Activated T-cell treated with anti-CD3 and anti-CD28 coated beads for 48 hours (primary cell): ENCODE measurements around the gene RIPOR3.
"Not testable (repeated sequence)": the region's sequence is repeated elsewhere in the genome, so short reads cannot be mapped to it uniquely, and the experiment has no call there.

ENCODE experiments used
- DNase-seq: peaks from one replicate; pipeline ENCODE4 v3.0.0-alpha.2; 2020; ENCODE audit warnings: low read depth

RIPOR3 gene

DNA sequence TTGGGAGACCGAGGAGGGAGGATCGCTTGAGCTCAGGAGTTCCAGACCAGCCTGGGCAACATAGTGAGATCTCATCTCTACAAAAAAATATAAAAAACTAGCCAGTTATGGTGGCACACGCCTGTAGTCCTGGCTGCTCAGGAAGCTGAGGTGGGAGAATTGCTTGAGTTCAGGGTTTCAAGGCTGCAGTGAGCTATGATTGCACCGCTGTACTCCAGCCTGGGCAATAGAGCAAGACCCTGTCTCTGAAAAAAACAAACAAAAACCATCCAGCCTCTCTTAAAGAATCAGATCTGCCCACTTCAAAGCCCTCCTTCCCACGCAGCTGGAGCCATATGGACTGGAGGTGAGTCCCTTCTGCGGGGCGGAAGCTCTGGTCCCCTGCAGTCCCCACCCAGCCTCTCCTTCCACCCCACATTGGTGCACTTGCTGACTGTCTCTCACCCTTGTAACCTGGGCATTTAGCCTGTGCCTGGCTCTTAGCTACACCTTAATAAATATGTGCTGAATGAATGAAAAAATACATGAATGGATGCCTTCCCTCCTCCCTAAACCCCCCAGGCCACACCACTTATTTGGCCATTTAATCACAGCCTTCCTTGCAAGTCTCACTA lies 32.9 kb upstream of the RIPOR3 start:
- no peak for DNase-seq

DNA sequence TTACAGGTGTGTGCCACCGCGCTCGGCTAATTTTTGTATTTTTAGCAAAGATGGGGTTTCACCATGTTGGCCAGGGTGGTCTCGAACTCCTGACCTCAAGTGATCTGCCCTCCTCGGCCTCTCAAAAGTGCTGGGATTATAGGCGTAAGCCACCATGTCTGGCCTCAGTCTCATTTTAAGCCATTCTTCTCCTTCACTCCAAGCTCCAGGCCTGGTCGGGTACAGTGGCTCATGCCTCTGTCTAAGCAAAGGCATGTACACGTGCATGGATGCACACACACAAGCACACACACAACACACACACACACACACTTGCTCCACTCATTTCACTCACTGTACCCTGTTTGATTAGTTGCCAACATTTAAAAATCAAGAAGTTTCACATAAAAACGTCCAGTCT lies 32.3 kb upstream of the RIPOR3 start:
- no peak for DNase-seq

DNA sequence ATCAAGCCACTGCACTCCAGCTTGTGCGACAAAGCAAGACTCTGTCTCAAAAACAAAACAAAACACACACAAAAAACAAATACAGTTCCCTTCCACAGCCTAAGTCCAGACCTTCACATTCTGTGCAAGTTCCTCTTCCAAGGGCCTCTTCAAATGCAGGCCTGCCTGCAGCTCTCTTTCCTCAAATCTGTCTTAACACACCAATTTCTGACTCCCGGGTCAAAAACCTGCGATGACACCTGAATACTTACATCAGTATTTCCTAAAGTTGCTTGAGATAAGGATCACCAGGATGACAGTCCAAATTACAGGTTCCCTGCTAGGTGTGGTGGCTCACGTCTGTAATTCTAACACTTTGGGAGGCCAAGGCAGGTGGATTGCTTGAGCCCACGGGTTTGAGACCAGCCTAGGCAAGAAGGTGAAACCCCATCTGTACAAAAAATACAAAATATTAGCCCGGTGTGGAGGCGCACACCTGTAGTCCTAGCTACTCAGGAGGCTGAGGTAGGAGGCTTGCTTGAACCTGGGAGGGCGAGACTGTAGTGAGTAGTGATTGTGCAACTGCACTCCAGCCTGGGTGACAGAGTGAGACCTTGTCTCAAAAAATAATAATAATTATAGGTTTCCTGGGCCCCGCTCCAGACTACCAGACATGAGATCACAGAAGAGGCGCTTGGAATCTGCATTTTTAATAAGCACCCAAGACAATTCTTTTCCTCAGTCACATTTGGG lies 31.2 kb upstream of the RIPOR3 start:
- DNase-seq: no peak

DNA sequence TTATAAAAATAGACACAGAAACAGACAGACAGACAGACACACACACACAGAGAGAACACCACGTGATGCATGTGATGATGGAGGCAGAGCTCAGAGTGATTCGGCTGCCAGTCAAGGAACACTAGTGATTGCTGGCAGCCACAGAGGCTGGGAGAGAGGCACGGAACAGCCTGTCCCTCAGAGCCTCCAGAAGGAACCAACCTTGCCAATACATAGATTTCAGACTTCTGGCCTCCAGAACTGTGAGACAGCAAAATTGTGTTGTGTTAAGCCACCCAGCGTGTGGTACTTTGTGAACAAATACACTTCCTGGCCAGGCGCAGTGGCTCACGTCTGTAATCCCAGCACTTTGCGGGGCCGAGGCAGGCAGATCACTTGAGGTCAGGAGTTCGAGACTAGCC lies 30.5 kb upstream of the RIPOR3 start:
- DNase-seq: no peak

DNA sequence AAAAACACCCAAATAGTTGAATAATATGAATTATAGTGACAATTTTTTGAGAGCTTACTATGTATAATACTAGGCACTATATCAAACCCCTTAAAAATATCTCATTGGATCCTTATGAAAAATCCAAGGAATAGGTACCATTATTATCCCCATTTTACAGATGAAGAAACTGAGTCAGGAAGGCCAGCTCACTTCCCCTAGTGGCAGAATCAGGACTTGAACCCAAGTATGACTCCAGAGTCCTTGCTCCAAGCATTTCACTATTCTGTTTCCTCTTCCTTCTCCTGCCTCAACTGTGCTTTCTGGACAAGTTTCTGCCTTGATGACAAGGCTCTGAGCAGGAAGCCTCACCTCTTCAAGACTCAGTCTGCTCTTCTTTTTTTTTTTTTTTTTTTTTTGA lies 29.2 kb upstream of the RIPOR3 start:
- DNase-seq: no peak

DNA sequence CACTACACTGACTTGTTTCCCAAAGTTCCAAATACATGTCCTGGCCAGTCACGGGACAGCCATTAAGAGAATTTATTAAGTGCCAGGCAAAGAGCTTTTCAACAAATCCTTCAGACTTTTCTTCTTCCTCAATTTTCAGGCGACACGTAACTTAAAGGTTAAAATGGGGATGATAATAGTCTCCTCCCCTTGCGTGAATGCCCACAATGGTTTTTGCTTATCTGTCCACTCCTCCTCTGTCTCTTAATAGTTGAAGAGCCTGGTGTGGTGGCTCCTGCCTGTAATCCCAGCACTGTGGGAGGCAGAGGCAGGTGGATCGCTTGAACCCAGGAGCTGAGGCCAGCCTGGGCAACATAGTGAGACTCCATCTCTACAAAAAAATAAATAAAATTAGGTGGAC lies 28.7 kb upstream of the RIPOR3 start:
- DNase-seq: no peak

DNA sequence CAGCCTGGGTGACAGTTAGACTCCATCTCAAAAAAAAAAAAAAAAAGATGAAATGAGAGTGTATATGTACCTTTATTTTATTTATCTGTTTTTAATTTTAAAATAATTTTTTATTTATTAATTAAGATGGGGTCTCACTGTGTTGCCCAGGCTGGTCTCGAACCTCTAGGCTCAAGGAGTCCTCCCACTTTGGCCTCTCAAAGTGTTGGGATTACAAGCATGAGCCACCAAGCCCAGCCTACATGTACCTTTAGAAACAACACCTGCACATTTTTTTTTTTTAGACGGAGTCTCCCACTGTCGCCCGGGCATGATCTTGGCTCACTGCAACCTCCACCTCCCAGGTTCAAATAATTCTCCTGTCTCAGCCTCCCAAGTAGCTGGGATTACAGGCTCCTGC lies 28.0 kb upstream of the RIPOR3 start:
- DNase-seq: no peak

DNA sequence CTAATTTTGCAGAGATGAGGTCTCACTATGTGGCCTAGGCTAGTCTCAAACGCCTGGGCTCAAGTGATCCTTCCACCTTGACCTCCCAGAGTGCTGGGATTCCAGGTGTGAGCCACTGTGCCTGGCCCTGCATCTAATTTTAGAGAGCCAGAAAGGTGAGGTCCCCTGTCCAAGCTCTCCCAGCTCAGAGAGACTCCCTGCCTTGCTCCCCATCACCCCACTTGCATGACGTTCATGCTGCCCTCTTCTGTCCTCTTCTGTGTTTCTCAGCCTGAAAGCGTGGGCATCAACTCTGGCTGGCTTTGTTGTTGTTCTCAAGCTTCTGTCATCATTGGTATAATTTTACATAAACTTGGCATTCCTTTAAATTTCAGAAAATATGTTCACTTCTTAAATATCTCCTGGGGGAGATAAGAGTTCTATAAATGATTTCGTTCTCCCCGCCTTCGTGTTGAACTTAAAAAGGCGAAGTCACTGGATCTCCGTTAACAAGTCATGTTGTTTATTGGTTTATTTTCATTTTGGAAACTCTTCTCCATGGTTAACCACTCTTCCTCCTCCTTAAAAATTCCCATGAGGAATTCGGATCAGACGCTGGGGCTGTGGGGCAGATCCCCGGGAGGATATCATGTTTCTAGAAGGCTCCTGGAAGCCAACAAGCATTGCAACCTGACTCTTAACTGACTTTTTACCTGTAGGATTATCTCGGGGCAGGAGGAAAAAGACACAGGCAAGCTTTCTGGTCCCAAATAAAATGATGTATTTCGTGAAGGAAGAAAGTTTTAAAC lies 26.8 kb upstream of the RIPOR3 start:
- no peak for DNase-seq

DNA sequence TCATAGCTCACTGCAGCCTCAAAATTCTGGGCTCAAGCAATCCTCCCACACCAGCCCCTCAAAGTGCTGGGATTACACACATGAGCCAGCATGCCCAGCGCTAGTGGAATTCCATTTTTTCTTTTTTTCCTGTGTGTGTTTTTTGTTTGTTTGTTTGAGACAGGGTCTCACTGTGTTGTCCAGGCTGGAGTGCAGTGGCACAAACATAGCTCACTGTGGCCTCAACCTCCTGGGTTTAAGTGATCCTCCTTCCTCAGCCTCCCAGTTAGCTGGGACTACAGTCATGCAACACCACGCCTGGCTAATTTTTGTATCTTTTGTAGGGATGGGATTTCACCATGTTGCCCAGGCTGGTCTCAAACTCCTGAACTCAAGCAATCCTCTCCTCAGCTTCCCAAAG lies 26.0 kb upstream of the RIPOR3 start:
- DNase-seq: no peak

DNA sequence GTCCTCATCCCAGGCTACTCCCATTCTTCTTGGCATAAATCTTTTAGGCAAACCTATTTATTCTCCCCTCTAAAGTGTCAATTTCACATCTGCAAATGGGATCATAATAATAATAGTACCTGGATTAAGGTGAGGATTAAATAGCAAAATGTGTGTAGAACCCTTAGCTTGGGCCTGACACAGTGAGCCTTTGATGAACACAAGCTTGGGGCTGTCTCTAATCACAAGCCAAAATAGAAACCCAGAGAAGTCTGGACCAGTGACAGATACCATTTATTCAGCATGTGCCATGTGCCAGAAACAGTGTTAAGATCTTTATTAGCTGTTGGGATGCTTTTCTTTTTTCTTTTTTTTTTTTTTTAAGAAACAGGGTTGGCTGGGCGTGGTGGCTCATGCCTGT lies 25.2 kb upstream of the RIPOR3 start:
- no peak for DNase-seq

DNA sequence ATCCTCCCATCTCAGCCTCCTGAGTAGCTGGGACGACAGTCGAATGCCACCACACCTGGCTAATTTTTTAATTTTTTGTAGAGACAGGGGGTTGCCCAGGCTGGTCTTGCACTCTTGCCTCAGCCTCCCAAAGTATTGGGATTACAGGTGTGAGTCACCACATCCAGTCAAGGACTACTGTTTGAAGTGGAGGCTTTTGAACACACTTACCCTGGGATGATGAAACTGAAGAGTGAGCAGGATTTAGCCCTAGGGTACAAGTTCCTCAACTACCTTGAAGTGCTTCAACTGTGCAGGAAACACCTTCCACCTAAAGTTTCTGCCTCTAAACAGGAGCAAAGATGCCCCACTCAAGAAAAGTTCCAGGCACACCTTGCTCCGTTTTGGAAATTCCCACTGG lies 24.4 kb upstream of the RIPOR3 start:
- DNase-seq: no peak

DNA sequence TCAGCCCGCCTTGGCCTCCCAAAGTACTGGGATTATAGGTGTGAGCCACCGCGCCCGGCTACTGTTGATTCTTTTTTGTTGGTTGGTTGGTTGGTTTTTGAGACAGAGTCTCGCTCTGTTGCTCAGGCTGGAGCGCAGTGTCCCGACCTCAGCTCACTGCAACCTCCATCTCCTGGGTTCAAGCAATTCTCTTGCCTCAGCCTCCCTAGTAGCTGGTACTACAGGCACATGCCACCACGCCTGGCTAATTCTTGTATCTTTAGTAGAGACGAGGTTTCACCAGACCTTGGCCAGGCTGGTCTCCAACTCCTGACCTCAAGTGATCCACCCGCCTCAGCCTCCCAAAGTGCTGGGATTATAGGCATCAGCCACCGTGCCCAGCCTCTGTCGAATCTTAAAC lies 23.1 kb upstream of the RIPOR3 start:
- DNase-seq: not testable (repeated sequence)

DNA sequence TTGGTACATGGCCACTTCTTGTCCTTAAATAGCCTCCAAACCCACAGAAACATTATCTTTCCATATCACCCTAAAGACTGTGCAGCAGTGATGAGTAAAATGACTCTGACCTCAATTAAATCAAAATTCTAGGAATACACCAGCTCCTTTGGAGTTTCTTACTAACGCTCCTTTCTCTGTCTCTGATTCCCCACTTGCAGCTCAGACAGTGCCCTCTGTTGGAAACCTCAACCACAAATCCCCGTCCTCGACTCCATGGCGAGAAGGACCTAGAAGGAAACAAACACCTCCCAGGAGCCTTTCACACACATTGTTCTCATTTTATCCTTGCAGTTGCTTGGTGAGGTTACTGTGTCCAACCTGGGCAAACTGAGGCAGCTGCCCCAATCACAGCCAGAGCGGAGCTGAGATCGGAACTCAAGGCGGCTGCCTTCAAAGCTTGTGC lies 22.3 kb upstream of the RIPOR3 start:
- no peak for DNase-seq

DNA sequence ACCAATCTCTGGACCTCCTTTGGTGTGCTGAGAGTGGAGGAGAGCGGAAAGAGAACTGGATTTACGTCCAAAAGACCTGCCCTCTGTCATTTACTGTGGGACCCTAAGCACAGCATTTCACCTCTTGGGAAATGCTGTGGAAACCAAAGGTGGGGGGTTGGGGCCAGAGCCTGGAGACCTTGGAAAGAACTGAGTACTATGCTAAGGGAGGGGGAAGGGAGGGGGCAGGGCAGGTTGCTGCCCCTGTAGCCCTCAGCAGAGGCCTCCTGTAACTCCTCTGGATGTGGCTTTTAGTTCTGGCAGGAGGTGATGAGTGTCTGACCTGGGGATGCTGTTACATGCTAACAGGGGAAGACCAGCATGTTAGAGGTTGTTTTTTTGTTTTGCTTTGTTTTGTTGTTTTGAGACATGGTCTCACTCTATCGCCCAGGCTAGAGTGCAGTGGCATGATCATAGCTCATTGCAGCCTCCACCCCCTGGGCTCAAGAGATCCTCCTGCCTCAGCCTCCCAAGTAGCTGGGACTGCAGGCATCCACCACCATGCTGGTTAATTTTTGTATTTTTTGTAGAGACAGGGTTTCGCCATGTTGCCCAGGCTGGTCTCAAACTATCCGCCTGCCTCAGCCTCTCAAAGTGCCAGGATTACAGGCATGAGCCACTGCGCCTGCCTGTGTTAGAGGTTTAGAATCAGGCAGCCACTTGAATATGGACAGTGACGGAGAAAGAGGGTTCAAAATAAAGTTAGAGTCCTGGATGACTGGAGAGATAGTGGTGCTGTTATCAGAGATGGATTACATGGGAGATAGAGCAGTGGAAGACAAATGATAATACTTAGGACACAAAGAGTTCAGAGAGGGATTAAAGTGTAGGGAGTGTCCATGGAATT lies 21.7 kb upstream of the RIPOR3 start:
- DNase-seq: no peak

DNA sequence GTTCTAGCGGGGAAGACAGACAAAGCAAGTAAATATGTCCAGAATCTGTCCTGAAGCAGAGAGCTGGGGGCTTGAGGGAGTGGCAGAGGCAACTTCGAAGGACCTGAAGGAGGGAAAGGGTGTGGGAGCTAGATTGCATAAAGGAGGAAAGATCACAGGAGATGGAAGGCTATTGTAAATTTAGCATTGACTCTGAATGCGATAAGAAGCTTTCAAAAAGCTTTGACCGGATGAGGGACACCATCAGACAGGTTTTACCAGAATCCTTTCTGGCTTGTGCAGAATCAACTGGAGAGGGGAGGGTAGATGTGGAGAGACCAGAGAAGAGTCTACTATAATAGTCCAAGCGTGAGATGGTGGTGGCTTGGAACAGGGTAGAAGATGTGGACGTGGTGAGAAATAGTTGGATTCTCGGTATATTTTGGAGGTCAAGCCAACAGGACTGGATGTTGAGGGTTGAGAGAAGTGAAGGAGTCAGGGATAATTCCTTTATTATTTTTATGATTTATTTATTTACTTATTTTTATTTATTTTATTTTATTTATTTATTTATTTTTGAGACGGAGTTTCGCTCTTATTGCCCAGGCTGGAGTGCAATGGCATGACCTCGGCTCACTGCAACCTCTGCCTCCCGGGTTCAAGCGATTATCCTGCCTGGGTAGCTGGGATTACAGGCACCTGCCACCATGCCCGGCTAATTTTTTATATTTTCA lies 19.9 kb upstream of the RIPOR3 start:
- DNase-seq: no peak

DNA sequence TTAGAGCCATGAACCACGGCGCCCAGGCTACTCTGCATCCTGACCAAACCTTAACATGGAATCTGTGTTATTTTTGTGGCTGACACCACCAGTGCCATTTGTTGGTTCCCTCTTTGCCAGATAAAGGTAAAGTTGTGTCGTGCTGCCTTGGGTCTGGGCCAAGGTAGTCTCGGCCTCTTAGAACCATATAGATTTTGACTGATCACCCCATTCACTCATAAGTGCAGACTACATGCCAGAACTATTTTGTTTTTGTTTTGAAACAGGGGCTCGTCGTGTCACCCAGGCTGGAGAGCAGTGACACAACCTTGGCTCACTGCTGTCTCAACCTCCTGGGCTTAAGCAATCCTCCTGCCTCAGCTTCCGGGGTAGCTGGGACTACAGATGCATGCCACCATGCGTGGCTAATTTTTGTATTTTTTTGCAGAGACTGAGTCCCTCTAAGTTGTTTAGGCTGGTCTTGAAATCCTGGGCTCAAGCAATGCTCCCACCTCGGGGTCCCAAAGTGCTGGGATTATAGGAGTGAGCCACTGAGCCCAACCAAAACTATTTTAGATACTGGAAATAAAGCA lies 19.2 kb upstream of the RIPOR3 start:
- DNase-seq: no peak

DNA sequence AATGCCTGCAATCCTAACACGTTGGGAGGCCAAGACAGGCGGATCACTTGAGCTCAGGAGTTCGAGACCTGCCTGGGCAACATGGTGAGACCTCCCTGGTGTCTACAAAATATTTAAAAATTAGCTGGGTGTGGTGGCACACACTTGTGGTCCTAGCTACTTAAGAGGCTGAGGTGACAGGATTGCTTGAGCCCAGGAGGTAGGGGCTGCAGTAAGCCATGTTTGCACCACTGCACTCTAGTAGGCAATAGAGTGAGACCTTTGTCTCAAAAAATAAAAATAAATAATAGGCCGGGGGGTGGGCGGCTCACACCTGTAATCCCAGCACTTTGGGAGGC lies 18.3 kb upstream of the RIPOR3 start:
- DNase-seq: no peak

DNA sequence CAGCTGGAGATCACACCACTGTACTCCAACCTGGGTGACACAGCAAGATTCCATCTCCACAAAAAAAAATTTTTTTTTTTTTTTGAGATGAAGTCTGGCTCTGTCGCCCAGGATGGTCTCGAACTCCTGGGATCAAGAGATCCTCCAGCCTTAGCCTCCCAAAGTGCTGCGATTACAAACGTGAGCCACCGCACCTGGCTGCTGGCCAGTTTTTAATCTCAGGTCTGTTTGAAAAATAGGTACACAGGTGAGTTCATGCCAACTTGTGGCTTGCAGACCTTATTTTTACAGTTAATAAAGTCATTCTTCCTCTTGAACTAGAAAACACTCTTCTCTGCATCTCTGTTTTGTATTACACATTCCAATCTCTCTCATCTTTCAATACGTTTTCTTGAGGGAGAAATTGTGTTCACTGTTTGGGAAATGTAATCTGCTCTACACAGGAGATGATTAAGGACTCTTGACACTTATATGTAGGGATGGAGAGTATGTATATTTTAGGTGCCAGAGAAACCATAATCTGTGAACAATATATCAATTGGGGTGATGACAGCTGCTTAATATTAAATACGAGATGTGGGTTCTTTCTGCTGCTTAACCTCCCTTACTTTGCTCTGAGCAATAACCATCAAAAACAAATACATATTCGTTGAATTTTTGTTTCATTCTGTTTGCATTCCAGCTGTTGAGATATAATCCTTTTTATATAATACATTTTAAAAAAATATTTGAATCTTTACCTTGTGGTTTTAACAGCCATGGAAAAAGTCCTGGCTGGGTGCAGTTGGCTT lies 17.7 kb upstream of the RIPOR3 start:
- no peak for DNase-seq

DNA sequence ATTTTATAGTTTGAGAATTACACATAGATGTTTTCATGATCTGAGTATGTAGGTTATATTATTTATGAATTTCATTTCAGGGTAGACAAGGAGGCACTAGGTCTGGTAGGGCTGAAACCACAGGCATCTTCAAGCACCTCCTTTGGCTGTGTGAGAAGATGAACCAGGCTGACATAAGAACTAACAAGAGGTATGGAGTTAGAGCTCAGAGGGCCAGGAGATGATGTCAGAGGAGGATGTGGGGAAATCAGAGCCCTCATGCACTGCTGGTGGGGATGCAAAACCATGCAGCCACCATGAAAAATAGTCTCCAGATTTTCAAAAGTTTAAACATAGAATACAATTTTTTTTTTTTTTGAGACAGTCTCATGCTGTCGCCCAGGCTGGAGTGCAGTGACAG lies 13.6 kb upstream of the RIPOR3 start:
- DNase-seq: no peak

DNA sequence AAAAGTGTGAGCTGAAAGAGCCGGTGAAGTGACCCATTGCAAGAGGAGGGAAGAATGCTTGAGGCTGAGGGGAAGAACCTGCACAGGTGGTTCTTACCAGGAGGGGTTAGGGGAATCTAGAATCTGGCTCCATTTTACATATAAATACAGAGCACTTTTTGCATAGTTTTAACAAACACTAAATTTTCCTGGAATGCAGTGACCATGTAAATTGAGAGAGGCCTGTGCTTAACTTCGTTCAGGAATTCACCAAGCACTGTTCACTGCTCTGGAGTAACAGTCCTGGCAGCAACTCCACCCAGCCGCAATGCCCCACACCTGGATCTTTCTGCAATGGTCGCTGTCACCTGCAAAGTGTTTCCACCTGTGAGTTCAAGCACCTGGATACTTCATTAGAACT lies 13.2 kb upstream of the RIPOR3 start:
- DNase-seq: no peak
